ENCODE data around the gene THUMPD3. TPM values are rescaled to one million over a fixed set of nuclear protein-coding genes. Genes with fewer than 3 reads are reported as not detected.

Gene THUMPD3
- total and polyA plus RNA-seq, 2 donors (not counting 1 experiment from before 2014, with no cell fraction given): 57.8 to 59.9 TPM

DNA sequence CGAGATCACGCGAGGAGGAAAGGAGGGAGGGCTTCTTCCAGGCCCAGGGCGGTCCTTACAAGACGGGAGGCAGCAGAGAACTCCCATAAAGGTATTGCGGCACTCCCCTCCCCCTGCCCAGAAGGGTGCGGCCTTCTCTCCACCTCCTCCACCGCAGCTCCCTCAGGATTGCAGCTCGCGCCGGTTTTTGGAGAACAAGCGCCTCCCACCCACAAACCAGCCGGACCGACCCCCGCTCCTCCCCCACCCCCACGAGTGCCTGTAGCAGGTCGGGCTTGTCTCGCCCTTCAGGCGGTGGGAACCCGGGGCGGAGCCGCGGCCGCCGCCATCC is 33.4 kb downstream of the THUMPD3 start:
- peak overlapping the region; percentile 91 for H3K27ac ChIP-seq (ENCODE audit: insufficient read depth, low read length)
- no peaks in the 10 kb centered on the region for H3K9me3 ChIP-seq (ENCODE audit: control insufficient read depth, insufficient read depth, low read depth, low read length)
- H3K36me3 ChIP-seq (ENCODE audit: control insufficient read depth, insufficient read depth, low read length): peaks cover 5% of the 10 kb centered on the region
- peaks cover 5% of the 10 kb centered on the region for H3K4me1 ChIP-seq (ENCODE audit: control insufficient read depth, extremely low read depth, insufficient read depth, low read length)
- peak overlapping the region; percentile 93 for H3K9ac ChIP-seq (ENCODE audit: insufficient read depth, low read length)
- peak overlapping the region; percentile 74 for H3K4me2 ChIP-seq (ENCODE audit: extremely low read depth, insufficient read depth, low read length)
- H2AFZ ChIP-seq (ENCODE audit: low read length): no peak overlapping the region
- H3K27me3 ChIP-seq (ENCODE audit: control insufficient read depth, insufficient read depth, low read length): no peaks in the 10 kb centered on the region
- peak overlapping the region; percentile 61 to 89 (median 72) for H3K4me3 ChIP-seq (replicated peaks in 1 of 4; ENCODE audit: control extremely low read depth in 1 of 4, insufficient read depth in 1 of 4, low read depth in 3 of 4, low read length in 4 of 4)
- peaks cover 9% of the 10 kb centered on the region for H4K20me1 ChIP-seq (ENCODE audit: control insufficient read depth, extremely low read depth, insufficient read depth, low read length)
- peaks cover 85% of the 10 kb centered on the region for H3K79me2 ChIP-seq (ENCODE audit: control insufficient read depth, insufficient read depth, low read length)
- TF ChIP-seq, protein P1, sequence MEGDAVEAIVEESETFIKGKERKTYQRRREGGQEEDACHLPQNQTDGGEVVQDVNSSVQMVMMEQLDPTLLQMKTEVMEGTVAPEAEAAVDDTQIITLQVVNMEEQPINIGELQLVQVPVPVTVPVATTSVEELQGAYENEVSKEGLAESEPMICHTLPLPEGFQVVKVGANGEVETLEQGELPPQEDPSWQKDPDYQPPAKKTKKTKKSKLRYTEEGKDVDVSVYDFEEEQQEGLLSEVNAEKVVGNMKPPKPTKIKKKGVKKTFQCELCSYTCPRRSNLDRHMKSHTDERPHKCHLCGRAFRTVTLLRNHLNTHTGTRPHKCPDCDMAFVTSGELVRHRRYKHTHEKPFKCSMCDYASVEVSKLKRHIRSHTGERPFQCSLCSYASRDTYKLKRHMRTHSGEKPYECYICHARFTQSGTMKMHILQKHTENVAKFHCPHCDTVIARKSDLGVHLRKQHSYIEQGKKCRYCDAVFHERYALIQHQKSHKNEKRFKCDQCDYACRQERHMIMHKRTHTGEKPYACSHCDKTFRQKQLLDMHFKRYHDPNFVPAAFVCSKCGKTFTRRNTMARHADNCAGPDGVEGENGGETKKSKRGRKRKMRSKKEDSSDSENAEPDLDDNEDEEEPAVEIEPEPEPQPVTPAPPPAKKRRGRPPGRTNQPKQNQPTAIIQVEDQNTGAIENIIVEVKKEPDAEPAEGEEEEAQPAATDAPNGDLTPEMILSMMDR (conservative IDR thresholded peaks at IDR 0.05 in 1 of 2, IDR thresholded peaks at IDR 0.05 in 1 of 2; ENCODE audit: low read depth in 1 of 2, low read length in 2 of 2): no peak
- no peak for TF ChIP-seq EZH2 (IDR thresholded peaks at IDR 0.05; ENCODE audit: low read length, missing control alignments)
- DNase-seq (ENCODE audit: low read depth in 2 of 2): peak; percentile 97 to 99

DNA sequence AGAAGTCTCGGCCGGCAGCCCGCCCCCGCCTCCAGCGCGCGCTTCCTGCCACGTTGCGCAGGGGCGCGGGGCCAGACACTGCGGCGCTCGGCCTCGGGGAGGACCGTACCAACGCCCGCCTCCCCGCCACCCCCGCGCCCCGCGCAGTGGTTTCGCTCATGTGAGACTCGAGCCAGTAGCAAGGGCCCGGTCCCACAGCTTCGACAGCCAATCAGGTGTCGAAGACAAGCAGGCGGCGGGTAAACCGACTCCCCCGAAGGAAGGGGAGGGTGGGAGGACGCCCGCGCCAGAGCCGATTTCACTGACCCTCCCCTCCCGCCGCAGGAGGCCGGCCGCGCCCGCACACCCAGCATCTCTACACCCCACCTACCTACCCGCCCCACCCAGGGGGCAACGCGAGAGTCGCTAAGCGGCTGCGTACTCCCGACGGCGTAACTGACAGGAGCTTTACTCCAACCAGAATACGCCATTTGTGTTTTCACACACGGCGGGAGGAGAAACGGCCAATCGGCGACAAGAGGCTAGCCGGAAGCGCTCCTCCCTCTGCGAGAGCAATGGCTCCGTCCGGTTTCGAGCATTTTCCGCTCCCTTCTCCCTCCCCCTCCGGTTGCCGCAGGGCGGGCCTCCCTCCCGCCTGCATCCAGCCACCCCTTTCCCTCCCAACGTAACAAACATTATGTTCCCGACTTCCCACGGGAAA is 33.9 kb downstream of the THUMPD3 start:
- TF ChIP-seq EZH2 (IDR thresholded peaks at IDR 0.05; ENCODE audit: low read length, missing control alignments): no peak
- TF ChIP-seq, protein P1 (conservative IDR thresholded peaks at IDR 0.05 in 1 of 2, IDR thresholded peaks at IDR 0.05 in 1 of 2; ENCODE audit: low read depth in 1 of 2, low read length in 2 of 2): no peak
- Histone ChIP-seq H3K36me3 (ENCODE audit: control insufficient read depth, insufficient read depth, low read length) (peaks cover 3% of the 10 kb centered on the region), H3K4me3 (replicated peaks in 1 of 4; ENCODE audit: control extremely low read depth in 1 of 4, insufficient read depth in 1 of 4, low read depth in 3 of 4, low read length in 4 of 4) (peak overlapping the region; percentile 57 to 78 (median 64)), H3K4me2 (ENCODE audit: extremely low read depth, insufficient read depth, low read length) (no peak overlapping the region), H4K20me1 (ENCODE audit: control insufficient read depth, extremely low read depth, insufficient read depth, low read length) (peaks cover 14% of the 10 kb centered on the region), H3K79me2 (ENCODE audit: control insufficient read depth, insufficient read depth, low read length) (peaks cover 85% of the 10 kb centered on the region), H3K27me3 (ENCODE audit: control insufficient read depth, insufficient read depth, low read length) (no peaks in the 10 kb centered on the region), H3K9me3 (ENCODE audit: control insufficient read depth, insufficient read depth, low read depth, low read length) (no peaks in the 10 kb centered on the region), H3K27ac (ENCODE audit: insufficient read depth, low read length) (peak overlapping the region; percentile 91), H3K9ac (ENCODE audit: insufficient read depth, low read length) (peak overlapping the region; percentile 93), H3K4me1 (ENCODE audit: control insufficient read depth, extremely low read depth, insufficient read depth, low read length) (peaks cover 7% of the 10 kb centered on the region), H2AFZ (ENCODE audit: low read length) (no peak overlapping the region)
- DNase-seq (ENCODE audit: low read depth in 2 of 2): peak; percentile 100

DNA sequence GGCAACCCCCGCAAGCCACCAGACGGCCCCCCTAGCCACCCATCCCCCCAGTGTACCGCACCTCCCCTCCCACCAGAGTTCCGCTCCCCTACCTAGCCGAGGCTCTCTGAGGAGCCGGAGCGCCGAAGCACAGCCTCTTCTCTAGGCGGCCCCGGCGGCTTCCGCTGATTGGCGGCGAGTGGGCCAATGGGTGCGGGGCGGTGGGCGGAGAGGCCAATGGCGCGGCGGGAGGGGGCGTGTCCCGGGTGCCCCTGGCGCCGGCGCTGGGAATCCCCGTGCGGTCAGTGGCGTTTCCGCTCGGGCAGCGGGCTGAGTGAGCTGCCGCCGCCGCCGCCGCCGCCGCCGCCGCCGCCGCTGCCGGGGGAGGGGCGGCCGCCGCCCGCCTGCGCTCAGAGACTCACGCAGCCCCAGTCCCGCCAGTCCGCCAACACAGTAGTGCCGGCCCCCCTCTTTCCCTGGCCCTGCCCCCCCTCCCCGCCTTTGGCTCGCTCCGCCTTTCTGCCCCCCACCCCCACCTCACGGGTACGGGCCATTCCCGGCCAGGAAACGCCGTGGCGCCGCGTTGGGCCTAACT is 34.6 kb downstream of the THUMPD3 start, which contains the start of gene SETD5:
Gene SETD5 (plus strand): TSS at position 284 of the 574 bp plus-strand sequence. CDS start 31,324 bp downstream, outside the sequence.
- peak within 1 kb of the TSS; percentile 96 to 99 (median 98) for H3K4me3 ChIP-seq (replicated peaks in 1 of 4; ENCODE audit: control extremely low read depth in 1 of 4, insufficient read depth in 1 of 4, low read depth in 3 of 4, low read length in 4 of 4)
- H4K20me1 ChIP-seq (ENCODE audit: control insufficient read depth, extremely low read depth, insufficient read depth, low read length): peaks cover 19% of the 10 kb centered on the region
- peaks cover 85% of the 10 kb centered on the region for H3K79me2 ChIP-seq (ENCODE audit: control insufficient read depth, insufficient read depth, low read length)
- no peak within 1 kb of the TSS for H2AFZ ChIP-seq (ENCODE audit: low read length)
- peak within 1 kb of the TSS; percentile 90 for H3K4me2 ChIP-seq (ENCODE audit: extremely low read depth, insufficient read depth, low read length)
- H3K9ac ChIP-seq (ENCODE audit: insufficient read depth, low read length): peak within 1 kb of the TSS; percentile 99
- no peaks in the 10 kb centered on the region for H3K27me3 ChIP-seq (ENCODE audit: control insufficient read depth, insufficient read depth, low read length)
- H3K36me3 ChIP-seq (ENCODE audit: control insufficient read depth, insufficient read depth, low read length): peaks cover 3% of the 10 kb centered on the region
- H3K4me1 ChIP-seq (ENCODE audit: control insufficient read depth, extremely low read depth, insufficient read depth, low read length): peaks cover 11% of the 10 kb centered on the region
- no peaks in the 10 kb centered on the region for H3K9me3 ChIP-seq (ENCODE audit: control insufficient read depth, insufficient read depth, low read depth, low read length)
- DNase-seq (ENCODE audit: low read depth in 2 of 2): peak; percentile 93 to 96
- H3K27ac ChIP-seq (ENCODE audit: insufficient read depth, low read length): peak within 1 kb of the TSS; percentile 99
- TF ChIP-seq EZH2 (IDR thresholded peaks at IDR 0.05; ENCODE audit: low read length, missing control alignments): no peak
- TF ChIP-seq, protein P1 (conservative IDR thresholded peaks at IDR 0.05 in 1 of 2, IDR thresholded peaks at IDR 0.05 in 1 of 2; ENCODE audit: low read depth in 1 of 2, low read length in 2 of 2): no peak
